OCI-LY7 (cell line): ENCODE data around the gene RACGAP1. TPM values are rescaled to one million over a fixed set of nuclear protein-coding genes. Genes with fewer than 3 reads are reported as not detected.

Experiments used
- BruUV-seq: library from RNA; stranded (reverse); fragments of 400-500 nt; replicated peaks from 2 replicates; lab custom pipeline; 2021; lab: Mats Ljungman, UMichigan
- CTCF ChIA-PET: fragments of 300-600 bp; sonication (Branson Sonifier 250); formaldehyde crosslinking; loops from one replicate; lab custom pipeline; 2022; ENCODE audit warnings: antibody characterized with exemption; ENCODE audit not compliant: unreplicated experiment; lab: Charles Lee
- POLR2A ChIA-PET: fragments of 300-600 bp; sonication (Branson Sonifier 250); formaldehyde crosslinking; loops from one replicate; lab custom pipeline; 2022; ENCODE audit warnings: antibody characterized with exemption; lab: Charles Lee
- DNase-seq: peaks from one replicate; pipeline ENCODE4 v3.0.0-alpha.2; 2015; ENCODE audit warnings: low spot score
- H2AFZ ChIP-seq: fragments of 200-600 bp; sonication (generic), shearing (Covaris generic); 2 replicates; pipeline ENCODE4 v1.6.1; 2014; ENCODE audit warnings: mild to moderate bottlenecking, antibody characterized with exemption, low read length, moderate library complexity
- H3K27ac ChIP-seq: fragments of 200-600 bp; sonication (generic); 2 replicates; pipeline ENCODE4 v1.5.1; 2014; ENCODE audit warnings: mixed run types, low read depth, mild to moderate bottlenecking, moderate library complexity, low read length, inconsistent platforms; ENCODE audit not compliant: poor library complexity, severe bottlenecking
- H3K36me3 ChIP-seq: fragments of 200-600 bp; sonication (generic); 2 replicates; pipeline ENCODE4 v1.6.1; 2014; ENCODE audit warnings: mild to moderate bottlenecking, antibody characterized with exemption, low read length, moderate library complexity, mixed read lengths; ENCODE audit not compliant: insufficient read depth
- H3K4me1 ChIP-seq: fragments of 200-600 bp; sonication (generic); 2 replicates; pipeline ENCODE4 v1.5.1; 2014; ENCODE audit warnings: mild to moderate bottlenecking, low read length; ENCODE audit not compliant: insufficient read depth, poor library complexity, severe bottlenecking
- H3K4me2 ChIP-seq: fragments of 200-600 bp; sonication (generic); 2 replicates; pipeline ENCODE4 v1.6.1; 2014; ENCODE audit warnings: mild to moderate bottlenecking, low read length
- H3K4me3 ChIP-seq: fragments of 200-600 bp; sonication (generic); 2 replicates; pipeline ENCODE4 v1.5.1; 2014; ENCODE audit warnings: mild to moderate bottlenecking, low read depth, low read length; ENCODE audit not compliant: poor library complexity, severe bottlenecking
- H3K79me2 ChIP-seq: fragments of 200-600 bp; sonication (generic); 2 replicates; pipeline ENCODE4 v1.6.1; 2016; ENCODE audit warnings: low read depth, mild to moderate bottlenecking, low read length, moderate library complexity, mixed read lengths; ENCODE audit not compliant: insufficient read depth
- H3K9me2 ChIP-seq: fragments of 200-600 bp; sonication (generic); 2 replicates; pipeline ENCODE4 v1.6.1; 2016; ENCODE audit warnings: mild to moderate bottlenecking, low read length, mixed read lengths; ENCODE audit not compliant: insufficient read depth
- H3K9me3 ChIP-seq: fragments of 200-600 bp; sonication (generic); 2 replicates; pipeline ENCODE4 v1.6.1; 2014; ENCODE audit warnings: mild to moderate bottlenecking, mixed run types, low read length, mixed read lengths
- H4K20me1 ChIP-seq: fragments of 200-600 bp; sonication (generic); 2 replicates; pipeline ENCODE4 v1.6.1; 2014; ENCODE audit warnings: mild to moderate bottlenecking, antibody characterized with exemption, low read length, moderate library complexity, mixed read lengths; ENCODE audit not compliant: insufficient read depth
- CTCF ChIP-seq: fragments of 200-600 bp; sonication (generic); conservative IDR thresholded peaks from 2 replicates; pipeline ENCODE4 v1.5.1; 2014; ENCODE audit warnings: mild to moderate bottlenecking, antibody characterized with exemption, low read length, moderate library complexity, mixed read lengths
- EZH2phosphoT487 ChIP-seq: fragments of 200-600 bp; sonication (generic); IDR thresholded peaks from 2 replicates; pipeline ENCODE4 v1.6.1; 2018; ENCODE audit warnings: low read depth, borderline replicate concordance, mild to moderate bottlenecking, mixed run types, antibody characterized with exemption, low read length, moderate library complexity, mixed read lengths
- intact Hi-C: fragments of 100-400 bp; cut with micrococcal nuclease; formaldehyde crosslinking; loops from one replicate; pipeline ENCODE4 v1.10.0; 2022; ENCODE audit not compliant: unreplicated experiment
- total RNA-seq, 2 experiments: library from RNA; depleted of rRNA in 1 of 2; stranded (reverse); fragments of >200 nt in 1 of 2; shearing (Covaris generic) in 1 of 2; gene quantifications; 2 replicates each; pipeline ENCODE4 v1.2.3, GENCODE V29; 2014 to 2022

The RACGAP1 gene
- total RNA-seq, 2 experiments from 2014 or later: 69.6 to 104 TPM

DNA sequence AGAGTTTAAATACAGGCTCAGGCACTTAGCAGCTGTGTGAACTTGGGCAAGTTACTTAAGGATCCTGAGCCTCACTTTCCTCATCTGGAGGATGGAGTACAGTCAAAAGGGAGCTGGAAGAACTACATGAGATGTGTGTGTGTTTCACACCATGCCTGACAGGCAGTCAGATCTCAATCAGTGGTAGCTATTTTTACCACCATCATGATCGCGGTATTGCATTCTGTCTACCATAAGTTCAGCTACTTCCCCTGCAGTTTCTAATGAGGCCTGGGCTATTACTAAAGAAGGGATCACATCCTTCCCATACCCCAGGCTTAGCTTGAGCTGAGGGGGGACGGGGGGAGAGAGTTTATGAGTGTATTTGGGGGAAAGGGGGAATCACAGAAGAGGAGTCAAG, 45.5 kb downstream of the RACGAP1 start:
- intact Hi-C loops: no loop called here
- Histone ChIP-seq H3K4me3 (no peak overlapping the region), H3K27ac (no peak overlapping the region), H3K36me3 (0 out of 2 replicates have a peak, but pooled peaks cover 6% of the 10 kb centered on the region), H2AFZ (no peak overlapping the region), H3K4me2 (no peak overlapping the region), H4K20me1 (no peaks in the 10 kb centered on the region), H3K79me2 (no peaks in the 10 kb centered on the region), H3K9me3 (no peaks in the 10 kb centered on the region), H3K4me1 (no peaks in the 10 kb centered on the region), H3K9me2 (no peaks in the 10 kb centered on the region)
- CTCF ChIA-PET: interaction anchor here (0.5 kb wide), 1 partner anchor 10 kb away, joined by 6 read pairs; no protein-coding TSS in a partner anchor
- no peak for DNase-seq
- no TSS peak for BruUV-seq
- POLR2A ChIA-PET: interaction anchor here (0.7 to 1.5 kb wide), 3 partner anchors 24 to 313 kb away, joined by 3 to 4 read pairs (median 4); no protein-coding TSS in a partner anchor
- TF ChIP-seq CTCF (no peak), EZH2phosphoT487 (no peak)

- POLR2A ChIA-PET: interaction anchor here (1.5 kb wide), 1 partner anchor 24 kb away, joined by 4 read pairs; no protein-coding TSS in a partner anchor
- Histone ChIP-seq H3K4me1 (no peaks in the 10 kb centered on the region), H3K4me2 (no peak overlapping the region), H3K27ac (no peak overlapping the region), H4K20me1 (no peaks in the 10 kb centered on the region), H3K36me3 (no peaks in the 10 kb centered on the region), H3K79me2 (no peaks in the 10 kb centered on the region), H2AFZ (no peak overlapping the region), H3K9me3 (no peaks in the 10 kb centered on the region), H3K9me2 (no peaks in the 10 kb centered on the region), H3K4me3 (no peak overlapping the region)
- TF ChIP-seq EZH2phosphoT487 (no peak), CTCF (no peak)
- BruUV-seq: no TSS peak
- intact Hi-C loops: no loop called here
- CTCF ChIA-PET: interaction anchor here (0.5 kb wide), 1 partner anchor 9 kb away, joined by 6 read pairs; no protein-coding TSS in a partner anchor
- DNase-seq: no peak
These were observed 46.2 kb downstream of the RACGAP1 start for GRCh38 chr12:49979016-49979586.

DNA sequence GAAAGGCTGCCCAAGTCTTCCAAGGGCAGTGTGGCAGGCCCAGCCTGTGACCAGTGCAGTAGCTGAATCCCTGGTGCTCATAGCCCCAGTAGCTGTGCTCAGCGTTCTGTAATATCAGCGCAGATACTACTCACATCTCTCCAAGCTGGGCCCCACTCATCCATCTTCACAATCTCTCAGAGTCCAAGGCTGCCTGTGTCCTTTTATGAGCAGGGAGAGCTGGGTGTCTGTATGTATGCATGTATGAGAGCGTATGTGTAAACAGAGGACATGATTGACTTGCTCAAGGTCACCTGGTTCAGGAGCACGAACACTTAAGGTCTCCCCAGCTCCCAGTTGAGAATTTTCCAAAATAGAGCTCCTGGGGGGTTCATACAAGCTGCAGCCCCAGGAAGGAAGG, 47.2 kb downstream of the RACGAP1 start:
- intact Hi-C loops: no loop called here
- Histone ChIP-seq H3K4me3 (no peak overlapping the region), H3K4me1 (no peaks in the 10 kb centered on the region), H3K9me3 (no peaks in the 10 kb centered on the region), H2AFZ (no peak overlapping the region), H3K27ac (no peak overlapping the region), H3K36me3 (no peaks in the 10 kb centered on the region), H3K4me2 (no peak overlapping the region), H3K79me2 (no peaks in the 10 kb centered on the region), H4K20me1 (no peaks in the 10 kb centered on the region), H3K9me2 (no peaks in the 10 kb centered on the region)
- POLR2A ChIA-PET: interaction anchor here (0.6 kb wide), 1 partner anchor 179 kb away, joined by 6 read pairs; no protein-coding TSS in a partner anchor
- BruUV-seq: no TSS peak
- CTCF ChIA-PET: no interaction called here
- no peak for TF ChIP-seq EZH2phosphoT487
- no peak for TF ChIP-seq CTCF
- DNase-seq: no peak
